Stimulated activated CD8-positive, alpha-beta memory T cell treated with anti-CD3 and anti-CD28 coated beads, Interleukin-7, amount 100 ng/mL, for 24 hours (primary cell): ENCODE measurements around the gene ATXN1L.
"Not testable (repeated sequence)": the region's sequence is repeated elsewhere in the genome, so short reads cannot be mapped to it uniquely, and the experiment has no call there.

ENCODE experiments used
- DNase-seq: peaks from one replicate; pipeline ENCODE4 v3.0.0-alpha.2; 2020; ENCODE audit warnings: low read depth

ATXN1L gene

GRCh38 chr16:71845639-71846430 lies at the start of gene ATXN1L:
ATXN1L (plus strand) TSS chr16:71845976; CDS start chr16:71849741, 3,765 bp downstream.
- peak; percentile 88 for DNase-seq

- no peak for DNase-seq
Observed at GRCh38 chr16:71796501-71797097, 49.2 kb upstream of the ATXN1L start.

- no peak for DNase-seq
Observed at GRCh38 chr16:71803305-71803690, 42.5 kb upstream of the ATXN1L start.

GRCh38 chr16:71807905-71808592 lies 37.7 kb upstream of the ATXN1L start:
- no peak for DNase-seq

GRCh38 chr16:71808593-71809459 lies 37.0 kb upstream of the ATXN1L start, which contains the start of gene AP1G1:
AP1G1 (minus strand) TSS chr16:71808834; CDS start chr16:71789479, 19,355 bp downstream.
- peak; percentile 79 for DNase-seq

- DNase-seq, result not testable (repeated sequence)
Observed at GRCh38 chr16:71810155-71810530, 35.6 kb upstream of the ATXN1L start.

GRCh38 chr16:71811261-71811803 lies 34.4 kb upstream of the ATXN1L start:
- no peak for DNase-seq

GRCh38 chr16:71817155-71817500 lies 28.6 kb upstream of the ATXN1L start:
- not testable (repeated sequence) for DNase-seq

- no peak for DNase-seq
Observed at GRCh38 chr16:71826533-71827017, 19.2 kb upstream of the ATXN1L start.

GRCh38 chr16:71830359-71830758 lies 15.4 kb upstream of the ATXN1L start:
- no peak for DNase-seq

GRCh38 chr16:71831698-71832097 lies 14.1 kb upstream of the ATXN1L start:
- DNase-seq, result not testable (repeated sequence)

GRCh38 chr16:71832112-71832511 lies 13.7 kb upstream of the ATXN1L start:
- not testable (repeated sequence) for DNase-seq

- DNase-seq, result no peak
Observed at GRCh38 chr16:71834291-71834690, 11.5 kb upstream of the ATXN1L start.

- no peak for DNase-seq
Observed at GRCh38 chr16:71837150-71837549, 8.6 kb upstream of the ATXN1L start.

- no peak for DNase-seq
Observed at GRCh38 chr16:71840052-71840451, 5.7 kb upstream of the ATXN1L start.

- DNase-seq, result no peak
Observed at GRCh38 chr16:71843572-71843971, 2.2 kb upstream of the ATXN1L start.

- no peak for DNase-seq
Observed at GRCh38 chr16:71846431-71846830, 655 bp downstream of the ATXN1L start.

GRCh38 chr16:71847096-71847495 lies 1.3 kb downstream of the ATXN1L start:
- DNase-seq, result no peak

GRCh38 chr16:71848622-71849021 lies 2.8 kb downstream of the ATXN1L start:
- no peak for DNase-seq

- no peak for DNase-seq
Observed at GRCh38 chr16:71851746-71852145, 6.0 kb downstream of the ATXN1L start.

- DNase-seq, result no peak
Observed at GRCh38 chr16:71852158-71852557, 6.4 kb downstream of the ATXN1L start.

GRCh38 chr16:71852561-71852960 lies 6.8 kb downstream of the ATXN1L start:
- no peak for DNase-seq
